Osteoblast (primary cell): ENCODE measurements around the gene ICE1. TPM values are rescaled to one million over a fixed set of nuclear protein-coding genes. Genes with fewer than 3 reads are reported as not detected.

Source experiments
- DNase-seq: peaks from one replicate; pipeline ENCODE4 v3.0.0; 2011; ENCODE audit warnings: low spot score, mixed read lengths; ENCODE audit not compliant: insufficient read length; ENCODE audit errors: missing footprints
- H2AFZ ChIP-seq: 2 replicates; pipeline ENCODE4 v1.6.0; 2011; ENCODE audit warnings: mild to moderate bottlenecking, low read length
- H3K27ac ChIP-seq: 2 replicates; pipeline ENCODE4 v1.5.1; 2011; ENCODE audit warnings: mild to moderate bottlenecking, low read depth, low read length, moderate library complexity
- H3K27me3 ChIP-seq: 2 replicates; pipeline ENCODE4 v1.6.0; 2012; ENCODE audit warnings: mild to moderate bottlenecking, control low read depth, inconsistent platforms, low read length, moderate library complexity; ENCODE audit not compliant: insufficient read depth
- H3K36me3 ChIP-seq: 2 replicates; pipeline ENCODE4 v1.5.1; 2011; ENCODE audit warnings: mild to moderate bottlenecking, low read length, control low read depth, moderate library complexity; ENCODE audit not compliant: insufficient read depth
- H3K4me1 ChIP-seq: 2 replicates; pipeline ENCODE4 v1.5.1; 2011; ENCODE audit warnings: mild to moderate bottlenecking, low read length, control low read depth, moderate library complexity; ENCODE audit not compliant: insufficient read depth
- H3K4me2 ChIP-seq: 2 replicates; pipeline ENCODE4 v1.6.0; 2011; ENCODE audit warnings: mild to moderate bottlenecking, low read length; ENCODE audit not compliant: insufficient read depth
- H3K4me3 ChIP-seq: fragments of 200-600 bp; sonication (generic); 3 replicates; pipeline ENCODE4 v1.5.1; 2012; ENCODE audit warnings: mild to moderate bottlenecking, low read length, inconsistent platforms; ENCODE audit not compliant: insufficient read depth
- H3K79me2 ChIP-seq: 2 replicates; pipeline ENCODE4 v1.6.0; 2012; ENCODE audit warnings: mild to moderate bottlenecking, low read length, control low read depth, inconsistent platforms; ENCODE audit not compliant: insufficient read depth
- H3K9me3 ChIP-seq: 2 replicates; pipeline ENCODE4 v1.5.1; 2011; ENCODE audit warnings: low read depth, low read length, control low read depth
- H4K20me1 ChIP-seq: 2 replicates; pipeline ENCODE4 v1.6.0; 2012; ENCODE audit warnings: mild to moderate bottlenecking, low read length, control low read depth; ENCODE audit not compliant: insufficient read depth
- CTCF ChIP-seq: IDR thresholded peaks from 2 replicates; pipeline ENCODE4 v1.5.1; 2011; ENCODE audit warnings: mild to moderate bottlenecking, low read depth, low read length, moderate library complexity; ENCODE audit errors: extremely low read depth
- total RNA-seq: library from RNA; depleted of rRNA; stranded (reverse); fragments of >200 nt; gene quantifications from 2 replicates; pipeline ENCODE4 v1.2.3, GENCODE V29; 2012

ICE1 gene
- total RNA-seq, 1 donor = 34.0 TPM

- Histone ChIP-seq H4K20me1 (no peaks in the 10 kb centered on the region), H3K4me2 (no peak overlapping the region), H3K4me1 (no peaks in the 10 kb centered on the region), H3K4me3 (no peak overlapping the region), H2AFZ (no peak overlapping the region), H3K27me3 (no peaks in the 10 kb centered on the region), H3K36me3 (no peaks in the 10 kb centered on the region), H3K27ac (no peak overlapping the region), H3K9me3 (no peaks in the 10 kb centered on the region), H3K79me2 (no peaks in the 10 kb centered on the region)
- DNase-seq = no peak
- no peak for TF ChIP-seq CTCF
These were observed 111.9 kb downstream of the ICE1 start for GRCh38 chr5:5534333-5534732.

GRCh38 chr5:5536871-5537270 lies 114.4 kb downstream of the ICE1 start:
- no peaks in the 10 kb centered on the region for H4K20me1 ChIP-seq
- no peak for TF ChIP-seq CTCF
- H3K27me3 ChIP-seq = no peaks in the 10 kb centered on the region

GRCh38 chr5:5537426-5537825 lies 114.9 kb downstream of the ICE1 start:
- Histone ChIP-seq H3K4me2 (no peak overlapping the region), H3K36me3 (no peaks in the 10 kb centered on the region), H4K20me1 (no peaks in the 10 kb centered on the region), H3K4me3 (no peak overlapping the region), H3K9me3 (no peaks in the 10 kb centered on the region), H3K4me1 (no peaks in the 10 kb centered on the region), H3K27ac (no peak overlapping the region), H2AFZ (no peak overlapping the region), H3K79me2 (no peaks in the 10 kb centered on the region), H3K27me3 (no peaks in the 10 kb centered on the region)
- no peak for TF ChIP-seq CTCF
- no peak for DNase-seq

More at GRCh38 chr5:5536871-5537270, 114.4 kb downstream of the ICE1 start:
- no peaks in the 10 kb centered on the region for H3K79me2 ChIP-seq
- no peaks in the 10 kb centered on the region for H3K4me1 ChIP-seq
- no peaks in the 10 kb centered on the region for H3K36me3 ChIP-seq
- H2AFZ ChIP-seq = no peak overlapping the region
- no peak for DNase-seq
- no peak overlapping the region for H3K4me2 ChIP-seq
- no peak overlapping the region for H3K27ac ChIP-seq
- H3K9me3 ChIP-seq = no peaks in the 10 kb centered on the region
- no peak overlapping the region for H3K4me3 ChIP-seq

GRCh38 chr5:5539590-5539989 lies 117.1 kb downstream of the ICE1 start:
- Histone ChIP-seq H4K20me1 (no peaks in the 10 kb centered on the region), H2AFZ (no peak overlapping the region), H3K27me3 (no peaks in the 10 kb centered on the region), H3K27ac (no peak overlapping the region), H3K4me3 (no peak overlapping the region), H3K79me2 (no peaks in the 10 kb centered on the region), H3K4me1 (no peaks in the 10 kb centered on the region), H3K36me3 (no peaks in the 10 kb centered on the region), H3K4me2 (no peak overlapping the region), H3K9me3 (no peaks in the 10 kb centered on the region)
- DNase-seq = no peak
- TF ChIP-seq CTCF = no peak
